Neural cell (in vitro differentiated cells): ENCODE measurements around the gene MAGEA8.

ENCODE experiments used
- EZH2 ChIP-seq: fragments of 200-600, 300-800 bp; shearing (Covaris generic), sonication (generic); IDR thresholded peaks from 2 replicates; pipeline ENCODE4 v1.6.1; 2014; ENCODE audit warnings: antibody characterized with exemption, low read length, borderline replicate concordance, mild to moderate bottlenecking; ENCODE audit not compliant: insufficient read depth, poor library complexity, severe bottlenecking
- POLR2AphosphoS5 ChIP-seq: IDR thresholded peaks from 2 replicates; pipeline ENCODE4 v1.6.1; 2012
- TAF1 ChIP-seq: IDR thresholded peaks from 2 replicates; pipeline ENCODE4 v1.6.1; 2012; ENCODE audit warnings: low read depth
- TF ChIP-seq, protein P1 (sequence below): fragments of 450-650 bp; IDR thresholded peaks from 2 replicates; pipeline ENCODE4 v1.5.1; 2014; ENCODE audit warnings: antibody characterized with exemption, mild to moderate bottlenecking, moderate library complexity; ENCODE audit not compliant: poor library complexity, severe bottlenecking

DNA sequence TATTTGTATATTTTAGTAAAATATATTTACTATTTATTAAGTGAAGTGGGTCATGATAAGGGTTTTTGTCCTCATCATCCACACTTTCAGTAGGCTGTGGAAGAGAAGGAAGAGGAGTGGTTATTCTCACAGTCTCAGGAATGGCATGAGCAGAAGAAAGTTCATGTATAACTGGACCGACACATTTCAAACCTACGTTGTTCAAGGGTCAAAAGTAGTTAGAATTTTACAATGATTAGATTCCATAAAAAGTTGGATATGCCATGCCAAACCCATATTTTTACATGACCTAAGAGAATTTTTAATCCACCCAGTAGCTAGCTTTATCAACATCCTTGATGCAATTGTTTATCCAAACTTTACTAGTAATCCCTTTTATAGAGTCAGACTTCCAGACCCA is 15.6 kb upstream of the MAGEA8 start:
- no peak for TF ChIP-seq EZH2
- TF ChIP-seq TAF1: no peak
- TF ChIP-seq, protein P1, sequence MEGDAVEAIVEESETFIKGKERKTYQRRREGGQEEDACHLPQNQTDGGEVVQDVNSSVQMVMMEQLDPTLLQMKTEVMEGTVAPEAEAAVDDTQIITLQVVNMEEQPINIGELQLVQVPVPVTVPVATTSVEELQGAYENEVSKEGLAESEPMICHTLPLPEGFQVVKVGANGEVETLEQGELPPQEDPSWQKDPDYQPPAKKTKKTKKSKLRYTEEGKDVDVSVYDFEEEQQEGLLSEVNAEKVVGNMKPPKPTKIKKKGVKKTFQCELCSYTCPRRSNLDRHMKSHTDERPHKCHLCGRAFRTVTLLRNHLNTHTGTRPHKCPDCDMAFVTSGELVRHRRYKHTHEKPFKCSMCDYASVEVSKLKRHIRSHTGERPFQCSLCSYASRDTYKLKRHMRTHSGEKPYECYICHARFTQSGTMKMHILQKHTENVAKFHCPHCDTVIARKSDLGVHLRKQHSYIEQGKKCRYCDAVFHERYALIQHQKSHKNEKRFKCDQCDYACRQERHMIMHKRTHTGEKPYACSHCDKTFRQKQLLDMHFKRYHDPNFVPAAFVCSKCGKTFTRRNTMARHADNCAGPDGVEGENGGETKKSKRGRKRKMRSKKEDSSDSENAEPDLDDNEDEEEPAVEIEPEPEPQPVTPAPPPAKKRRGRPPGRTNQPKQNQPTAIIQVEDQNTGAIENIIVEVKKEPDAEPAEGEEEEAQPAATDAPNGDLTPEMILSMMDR: no peak
- no peak for TF ChIP-seq POLR2AphosphoS5
